A673 (cell line): ENCODE results near the gene DNHD1.

Experiments used
- CTCF ChIP-seq: fragments of 300-800, 200-600 bp; sonication (generic); conservative IDR thresholded peaks from 2 replicates; pipeline ENCODE4 v1.5.1; 2017; ENCODE audit warnings: low read depth, mild to moderate bottlenecking, antibody characterized with exemption, low read length, moderate library complexity, mixed read lengths
- EZH2 ChIP-seq: fragments of 200-600 bp; sonication (generic); IDR thresholded peaks from 2 replicates; pipeline ENCODE4 v1.6.1; 2017; ENCODE audit warnings: borderline replicate concordance, low read depth, mild to moderate bottlenecking, mixed read lengths, antibody characterized with exemption, low read length; ENCODE audit not compliant: poor library complexity, severe bottlenecking

DNA sequence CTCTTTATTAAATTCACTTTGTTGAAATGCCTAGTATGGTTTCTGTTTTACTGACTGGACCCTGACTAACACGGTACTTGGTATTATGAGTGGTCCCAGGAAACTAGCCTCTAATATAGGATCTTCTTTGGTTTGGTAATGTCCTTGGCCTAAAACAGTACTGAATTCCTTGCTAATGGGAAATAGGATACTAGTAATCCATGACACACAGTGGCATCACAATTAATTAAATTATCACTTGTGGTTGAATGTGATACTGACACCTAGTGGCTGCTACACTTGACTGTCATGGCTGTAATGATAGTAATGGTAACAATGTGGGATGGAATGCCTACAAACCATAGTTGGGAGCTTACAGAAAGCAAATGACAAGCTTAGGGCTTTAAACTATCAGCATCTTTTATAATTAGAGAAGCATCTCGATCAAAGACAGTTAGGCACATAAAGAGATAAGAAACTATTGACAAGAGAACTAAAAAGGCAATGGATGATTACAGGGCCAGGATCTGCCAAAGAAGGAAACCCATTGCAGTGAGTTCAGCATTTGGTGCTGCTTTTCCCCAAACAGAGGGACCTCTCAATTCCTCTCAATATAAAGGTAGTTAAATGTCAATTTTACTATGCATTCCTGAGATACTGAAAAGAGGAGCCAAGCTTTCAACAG lies 8.6 kb downstream of the DNHD1 start:
- TF ChIP-seq CTCF (peak; percentile 84), EZH2 (no peak)
